ENCODE data around the gene ADGRL1.
A peak's percentile ranks its signal among the peaks of the same experiment; 100 is the strongest.

ADGRL1 gene

DNA sequence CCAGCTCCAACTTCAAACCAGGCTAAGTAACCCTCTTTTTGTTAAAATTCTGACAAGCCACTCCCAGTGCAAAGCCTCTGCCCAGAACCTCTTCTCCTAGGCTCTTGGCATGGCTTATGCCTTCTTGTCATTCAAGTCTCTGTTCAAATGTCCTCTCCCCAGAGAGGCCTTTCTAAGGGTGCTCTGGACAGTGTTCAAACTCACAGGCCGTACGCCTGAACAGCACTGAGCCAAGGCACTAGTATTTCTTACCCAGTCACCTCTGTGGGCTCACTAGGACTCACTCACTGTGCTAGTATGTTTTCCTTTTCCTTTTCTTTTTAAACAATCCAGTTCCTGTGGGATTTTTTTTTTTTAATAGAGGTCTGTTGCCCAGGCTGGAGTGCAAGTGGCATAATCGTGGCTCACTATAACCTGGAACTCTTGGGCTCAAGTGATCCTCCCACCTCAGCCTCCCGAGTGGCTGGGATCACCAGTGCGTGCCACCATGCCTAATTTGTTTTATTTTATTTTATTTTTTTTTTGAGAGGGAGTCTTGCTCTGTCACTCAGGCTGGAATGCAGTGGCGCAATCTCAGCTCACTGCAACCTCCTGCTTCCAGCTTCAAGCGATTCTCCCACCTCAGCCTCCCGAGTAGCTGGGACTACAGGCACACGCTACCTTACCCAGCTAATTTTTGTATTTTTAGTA is 67.2 kb downstream of the ADGRL1 start:
- DNase-seq (ENCODE audit: low spot score), result peak; percentile 57

DNA sequence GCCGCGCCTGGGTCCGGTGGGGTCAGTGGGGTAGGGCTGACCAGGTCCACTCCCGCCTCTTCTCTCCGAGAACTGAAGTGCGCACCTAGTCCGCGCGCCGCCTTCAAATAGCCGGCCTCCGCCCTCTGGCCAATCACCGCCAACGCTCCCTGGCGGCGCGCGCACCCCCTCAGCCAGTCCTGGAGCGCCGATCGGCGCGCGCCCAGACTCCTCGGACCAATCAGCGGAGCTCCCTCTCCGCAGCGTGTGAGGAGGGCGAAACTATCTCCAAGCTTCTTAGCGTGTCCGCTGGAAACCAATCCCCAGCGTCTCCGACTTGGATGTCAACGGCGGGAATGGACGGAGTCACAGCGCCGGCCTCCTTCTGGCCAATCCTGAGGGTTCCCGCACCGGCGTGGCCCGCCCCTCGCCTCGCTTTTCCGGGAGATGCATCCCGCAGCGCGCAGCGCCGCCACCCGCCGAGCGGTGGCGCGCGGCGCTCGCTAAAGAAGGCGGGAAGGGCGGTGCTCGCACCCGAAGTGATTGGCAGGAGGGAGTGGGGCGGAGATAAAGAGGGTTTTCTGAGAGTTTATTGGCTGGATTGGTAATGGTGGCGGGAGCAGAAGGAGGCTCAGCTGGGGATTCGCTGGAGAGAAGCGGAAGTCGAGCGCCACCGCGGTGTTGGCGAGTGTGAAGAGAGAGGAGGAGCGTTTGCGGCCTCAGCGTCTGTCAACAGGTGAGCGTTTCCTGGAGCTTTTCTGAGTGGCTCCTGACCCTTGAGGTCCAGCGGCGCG is 69.3 kb downstream of the ADGRL1 start, which contains the start of gene ASF1B:
ASF1B (minus strand) TSS at position 81 of the 773 bp plus-strand sequence. CDS start 133 bp downstream, outside the sequence.
- peak; percentile 100 for DNase-seq (ENCODE audit: low spot score)

DNA sequence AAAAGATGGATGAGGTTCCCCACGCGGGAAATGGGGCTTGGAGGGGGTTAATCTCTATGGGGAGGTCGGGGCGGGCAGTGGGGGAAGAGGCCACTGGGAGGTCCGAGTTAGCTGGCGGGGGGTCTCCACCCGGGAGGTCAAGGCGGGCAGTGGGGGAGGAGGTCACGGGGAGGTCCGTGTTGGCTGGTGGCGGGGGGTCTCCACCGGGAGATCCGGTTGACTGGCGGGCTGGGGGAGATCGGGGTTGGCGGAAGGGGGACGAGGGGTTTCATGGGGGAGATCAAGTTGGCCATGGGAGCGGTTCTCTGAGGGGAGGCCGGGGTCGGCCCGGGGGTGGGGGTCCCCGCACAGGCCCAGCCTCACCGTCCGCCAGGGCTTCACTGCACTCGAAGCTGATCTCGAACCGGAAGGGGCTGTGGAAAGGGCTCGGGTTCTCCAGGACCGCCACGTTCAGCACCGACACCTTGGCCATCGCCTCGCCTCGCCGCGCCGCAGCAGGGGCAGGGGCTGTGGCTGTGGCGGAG is 69.9 kb downstream of the ADGRL1 start:
- no peak for DNase-seq (ENCODE audit: low spot score)

DNA sequence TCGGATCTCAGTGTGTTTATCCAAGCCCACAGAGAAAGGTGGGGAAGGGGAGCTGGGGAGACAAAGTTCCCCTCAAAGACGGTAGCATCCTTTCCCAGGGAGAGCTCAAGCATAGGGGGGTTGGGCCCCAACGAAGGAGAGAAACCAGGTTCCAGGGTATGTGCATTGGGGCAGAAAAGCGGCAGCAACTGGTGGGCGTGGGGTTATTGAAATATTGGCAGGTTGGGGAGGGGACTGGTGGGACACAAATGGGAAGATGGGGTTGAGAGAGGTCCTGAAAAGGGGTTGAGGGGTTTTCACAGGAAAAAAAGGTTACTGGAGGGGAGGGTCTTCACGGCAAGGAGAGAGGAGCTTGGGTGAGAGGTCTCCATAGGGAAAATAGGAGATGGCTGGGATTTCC is 70.6 kb downstream of the ADGRL1 start:
- no peak for DNase-seq (ENCODE audit: low spot score)

DNA sequence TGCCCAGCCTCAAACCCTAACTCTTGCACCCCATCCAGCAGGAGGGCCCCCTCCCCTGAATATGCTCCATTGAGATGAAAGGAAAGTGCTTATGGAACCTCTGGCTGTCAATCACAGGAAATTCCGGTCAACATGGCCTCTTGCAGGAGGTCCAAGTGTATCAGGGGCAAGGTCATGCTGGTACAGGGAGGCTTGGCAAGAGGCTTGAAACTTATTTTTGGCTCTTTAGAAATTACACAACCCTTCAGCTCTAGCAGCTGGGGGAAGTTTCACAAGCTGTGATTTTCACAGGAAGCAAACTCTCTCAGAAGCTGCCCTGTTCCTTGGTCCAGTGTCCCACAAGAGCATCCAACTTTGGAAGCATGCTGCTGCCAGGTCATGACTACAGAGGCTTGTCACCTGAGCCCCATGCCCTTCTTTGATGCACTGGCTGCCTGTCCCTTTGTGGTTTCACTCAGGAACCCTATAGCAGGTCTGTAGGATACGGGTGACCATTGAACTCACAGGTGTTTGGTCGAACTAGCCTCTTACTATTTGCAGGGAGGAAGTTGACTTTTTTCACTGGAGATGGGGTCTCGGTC is 78.0 kb downstream of the ADGRL1 start:
- peak; percentile 42 for DNase-seq (ENCODE audit: low spot score)

DNA sequence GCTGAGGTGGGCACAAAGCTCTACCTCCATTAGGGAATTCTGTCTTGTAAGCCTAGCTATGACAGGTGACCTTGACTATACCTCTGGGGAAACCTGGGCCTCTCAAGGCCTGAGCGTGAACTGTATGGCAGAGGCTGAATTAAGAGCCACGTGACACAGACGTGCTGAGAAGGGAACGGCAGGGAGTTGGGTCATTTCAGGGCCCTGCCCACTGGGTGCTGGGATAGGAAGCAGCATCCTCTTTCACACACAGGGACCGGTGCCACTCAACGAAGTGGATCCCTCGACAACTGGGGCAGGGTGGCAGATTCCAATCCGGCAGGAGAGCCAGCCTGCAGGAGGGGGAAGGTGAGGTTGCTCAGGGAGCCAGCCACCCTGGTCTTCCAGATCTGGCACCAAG is 78.8 kb downstream of the ADGRL1 start:
- no peak for DNase-seq (ENCODE audit: low spot score)

DNA sequence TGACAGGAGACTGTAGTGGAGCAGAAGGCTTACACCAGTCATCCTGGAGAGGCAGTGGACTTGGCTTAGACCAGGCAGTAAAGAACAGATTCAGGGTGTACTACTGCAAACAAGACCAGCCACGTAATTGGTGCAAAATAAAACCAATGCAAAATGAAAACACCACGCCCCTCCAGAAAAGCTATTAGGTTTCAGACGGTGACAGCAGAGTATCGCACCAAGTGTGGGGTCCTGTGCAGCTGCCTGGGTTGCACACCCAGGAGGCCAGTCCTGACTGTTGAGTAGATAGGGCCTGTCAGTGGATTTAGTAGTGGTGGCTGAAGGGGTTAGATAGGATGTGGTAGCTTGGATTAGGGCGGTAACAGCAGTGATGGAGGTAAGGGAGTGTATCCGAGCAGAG is 83.0 kb downstream of the ADGRL1 start:
- no peak for DNase-seq (ENCODE audit: low spot score)

DNA sequence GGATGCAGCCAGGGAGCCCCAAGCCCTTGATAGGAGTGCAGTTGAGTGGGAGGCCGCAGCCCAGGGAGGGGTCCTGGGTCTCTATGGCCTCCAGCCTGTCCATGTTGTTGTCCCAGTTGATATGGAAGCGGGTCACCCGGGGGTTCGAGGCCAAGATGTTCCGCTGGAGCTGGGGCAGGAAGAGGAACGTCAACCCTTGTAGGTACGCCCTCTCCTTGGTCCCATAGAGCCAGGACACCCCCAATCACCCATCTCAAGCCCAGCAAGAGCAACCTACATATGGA is 85.5 kb downstream of the ADGRL1 start:
- no peak for DNase-seq (ENCODE audit: low spot score)

DNA sequence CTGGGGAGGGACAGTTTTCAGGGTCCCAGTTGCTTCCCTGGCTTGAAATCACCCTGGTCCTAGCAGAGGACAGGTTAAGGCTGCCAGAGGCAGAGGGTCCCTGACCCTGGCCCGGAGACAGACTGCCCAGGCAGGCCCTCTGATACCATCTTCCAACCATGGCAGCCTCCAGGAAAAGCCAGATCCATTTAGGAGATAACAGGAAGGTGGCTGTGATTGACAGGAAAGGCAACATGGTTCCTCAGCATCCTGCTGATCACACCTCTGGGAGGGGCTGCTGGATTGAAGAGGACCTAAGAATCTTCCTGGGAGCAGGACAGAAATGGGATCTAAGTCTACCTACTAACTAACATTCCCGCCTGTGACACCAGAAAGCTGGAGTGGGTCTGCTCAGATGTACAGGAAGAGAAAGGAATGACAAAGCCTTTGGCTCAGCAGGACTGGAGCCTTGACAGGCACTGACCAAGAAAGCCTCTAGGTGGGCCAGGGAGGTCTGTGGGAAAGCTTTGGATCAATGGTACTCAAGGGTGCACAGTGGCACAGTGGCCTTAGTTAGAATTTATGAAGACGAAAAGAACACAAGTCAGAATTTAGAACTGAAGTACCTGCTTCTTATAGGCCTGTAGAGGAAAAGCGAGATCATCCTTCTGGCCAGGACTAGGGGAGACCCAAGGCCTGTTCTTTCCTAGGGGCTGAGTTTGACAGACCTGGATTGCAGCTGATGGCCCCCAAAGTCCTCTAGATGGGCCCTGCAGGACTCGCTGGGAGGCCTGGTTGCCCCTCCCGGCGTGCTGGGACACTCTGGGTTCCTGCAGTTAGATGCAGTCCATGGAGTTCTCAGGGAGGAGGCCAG is 86.1 kb downstream of the ADGRL1 start:
- no peak for DNase-seq (ENCODE audit: low spot score)

DNA sequence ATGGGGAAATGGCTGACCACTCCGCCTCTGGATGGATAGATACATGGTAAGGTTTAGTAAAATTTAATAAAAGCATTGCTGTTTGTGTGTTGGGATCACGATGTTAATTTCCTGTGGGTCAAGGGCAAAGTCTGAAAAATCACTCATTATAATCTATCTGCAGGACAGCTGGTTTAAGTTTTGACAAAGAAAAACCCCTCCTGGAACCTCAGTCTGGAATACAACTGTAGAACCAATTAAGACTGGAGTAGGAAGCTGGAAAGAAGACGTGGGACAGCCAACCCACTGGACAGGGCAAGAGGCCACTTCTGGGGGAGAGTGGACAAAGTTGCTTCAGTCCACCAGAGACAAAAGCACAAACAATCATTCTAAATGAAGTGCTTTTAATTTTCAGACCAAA is 86.8 kb downstream of the ADGRL1 start:
- no peak for DNase-seq (ENCODE audit: low spot score)

DNA sequence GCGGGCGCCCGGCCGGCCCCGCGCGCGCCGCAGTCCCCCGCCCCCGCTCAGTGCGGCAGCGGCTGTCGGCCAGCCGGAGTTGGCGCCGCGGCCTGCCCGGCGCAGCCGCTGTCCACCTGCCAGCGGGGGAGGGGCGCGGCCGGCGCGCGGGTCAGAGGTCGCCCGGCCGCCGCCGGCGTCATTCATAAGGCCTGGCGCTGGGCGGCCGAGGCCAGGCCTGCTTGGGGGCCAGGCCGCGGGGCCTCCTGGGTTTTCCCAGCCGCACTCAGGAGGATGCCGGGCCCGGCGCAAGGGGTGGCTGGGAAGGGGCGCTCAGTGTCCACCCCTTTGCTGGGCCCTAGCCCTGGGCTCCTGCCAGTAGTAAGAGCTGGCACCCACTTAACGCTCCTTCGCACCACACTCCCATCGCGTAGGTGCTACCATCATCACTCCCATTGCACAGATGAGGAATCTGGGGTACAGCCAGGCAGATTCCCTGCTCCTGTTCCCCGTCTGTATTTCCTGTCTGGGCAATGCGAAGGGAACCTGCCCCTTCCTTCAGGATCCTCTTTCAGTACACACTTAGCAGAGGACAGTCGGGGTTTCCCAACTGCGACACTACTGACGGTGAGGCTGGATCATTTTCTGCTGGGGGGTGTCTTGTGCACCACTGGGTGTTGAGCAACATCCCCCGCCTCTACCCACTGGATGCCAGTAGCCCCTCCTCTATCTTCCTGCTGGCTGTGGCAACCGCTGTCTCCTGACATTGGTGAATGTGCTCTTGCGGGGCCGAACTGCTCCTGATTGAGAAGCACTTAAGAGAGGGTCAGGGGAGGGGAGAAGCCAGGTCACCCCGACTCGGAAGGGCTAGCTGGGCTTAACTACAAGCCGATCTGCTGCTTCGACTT is 87.6 kb downstream of the ADGRL1 start:
- peak; percentile 83 for DNase-seq (ENCODE audit: low spot score)

DNA sequence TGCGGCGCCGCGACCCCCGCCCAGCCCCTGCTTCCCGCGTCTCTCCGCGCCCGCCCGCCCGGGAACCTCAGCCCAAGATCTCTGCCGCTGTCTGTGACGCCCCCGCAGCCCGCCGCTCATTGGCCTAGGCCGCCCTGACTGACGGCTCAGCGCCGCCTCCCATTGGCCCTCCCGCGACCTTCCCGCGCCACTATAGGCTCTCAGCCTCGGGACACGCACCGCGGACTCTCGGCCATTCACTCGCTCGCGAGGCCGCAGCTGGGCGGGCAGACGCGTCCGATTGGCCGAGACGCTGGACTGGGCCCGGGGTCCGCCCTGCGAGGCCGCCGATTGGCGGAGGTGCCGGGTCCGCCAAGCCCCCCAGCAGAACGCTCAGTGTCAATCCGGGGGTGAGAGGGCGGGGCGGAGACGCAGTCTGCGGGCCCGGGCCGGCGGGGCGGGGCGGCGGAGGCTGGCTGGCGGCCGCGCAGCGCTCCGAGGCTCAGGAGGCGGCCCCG is 88.3 kb downstream of the ADGRL1 start, which contains the start of gene PRKACA:
PRKACA (minus strand) TSS at position 95 of the 497 bp plus-strand sequence. CDS start 215 bp downstream, outside the sequence.
- DNase-seq (ENCODE audit: low spot score), result peak; percentile 99

DNA sequence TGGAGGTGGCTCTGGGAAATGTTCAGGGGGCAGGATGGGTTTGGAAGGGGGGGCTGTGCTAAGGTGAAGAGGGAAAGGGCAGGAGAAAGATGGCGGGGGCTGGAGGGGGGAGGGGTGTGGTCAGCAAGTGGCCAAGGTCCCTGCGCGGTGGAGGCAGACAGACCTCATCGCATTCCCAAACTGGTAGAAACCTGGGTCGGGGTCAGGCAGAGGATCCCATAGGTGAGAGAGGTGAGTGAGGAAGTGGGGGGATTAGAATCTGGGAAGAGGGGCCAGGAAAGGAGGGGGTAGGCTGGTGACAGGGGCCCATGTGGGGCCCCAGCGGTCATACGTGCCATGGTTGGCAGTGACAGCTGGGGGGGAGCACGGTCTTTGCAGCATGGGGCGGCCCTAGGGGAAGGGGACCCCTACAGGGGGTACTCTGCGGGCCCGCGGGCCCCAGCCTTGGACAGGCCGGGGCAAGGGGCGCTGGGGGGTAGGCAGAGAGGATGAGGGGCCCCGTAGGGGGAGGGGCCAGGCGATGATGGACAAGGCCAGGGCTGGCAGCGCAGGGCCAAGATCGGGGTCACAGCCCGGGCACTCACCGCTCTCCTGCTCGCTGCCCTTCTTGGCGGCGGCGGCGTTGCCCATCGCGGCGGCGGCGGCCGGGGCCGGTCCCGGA is 88.9 kb downstream of the ADGRL1 start:
- no peak for DNase-seq (ENCODE audit: low spot score)

DNA sequence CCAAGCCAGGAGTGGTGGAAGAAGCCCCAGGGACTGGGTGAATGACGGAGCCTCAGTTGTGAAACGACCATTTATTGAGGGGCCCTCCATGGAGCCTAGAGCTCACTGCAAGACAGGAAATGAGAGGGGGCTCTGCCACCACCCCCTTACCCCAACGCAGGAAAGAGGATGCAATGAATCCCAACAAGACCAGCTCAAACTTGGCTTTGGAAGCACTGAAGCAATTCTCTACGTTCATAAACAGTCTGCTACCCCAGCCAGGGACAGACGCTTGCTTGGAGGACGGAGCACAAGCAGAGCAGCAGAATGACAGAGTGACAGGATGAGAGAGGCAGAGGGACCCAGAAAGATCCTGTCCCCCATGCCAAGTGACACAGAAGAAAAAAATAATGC is 89.4 kb downstream of the ADGRL1 start:
- DNase-seq (ENCODE audit: low spot score), result no peak

DNA sequence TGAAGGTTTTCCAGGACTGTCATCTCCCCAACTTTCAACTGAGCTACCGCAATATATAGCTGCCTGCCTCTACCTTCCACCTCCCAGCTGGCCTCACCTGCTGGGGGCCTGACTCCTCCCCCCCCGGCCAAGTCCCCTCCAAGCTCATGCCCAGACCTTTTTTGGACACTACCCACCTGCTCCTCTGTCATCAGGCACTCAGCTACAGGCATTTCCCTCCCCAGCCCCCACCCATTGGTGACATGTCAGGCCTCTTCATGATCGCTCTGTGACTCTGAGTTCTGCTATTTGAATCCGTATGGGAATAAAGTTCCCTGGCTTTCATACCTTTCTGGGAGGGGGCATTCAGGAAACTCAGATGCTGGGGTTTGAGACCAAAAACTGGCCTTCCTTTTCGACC is 90.2 kb downstream of the ADGRL1 start:
- DNase-seq (ENCODE audit: low spot score), result no peak

DNA sequence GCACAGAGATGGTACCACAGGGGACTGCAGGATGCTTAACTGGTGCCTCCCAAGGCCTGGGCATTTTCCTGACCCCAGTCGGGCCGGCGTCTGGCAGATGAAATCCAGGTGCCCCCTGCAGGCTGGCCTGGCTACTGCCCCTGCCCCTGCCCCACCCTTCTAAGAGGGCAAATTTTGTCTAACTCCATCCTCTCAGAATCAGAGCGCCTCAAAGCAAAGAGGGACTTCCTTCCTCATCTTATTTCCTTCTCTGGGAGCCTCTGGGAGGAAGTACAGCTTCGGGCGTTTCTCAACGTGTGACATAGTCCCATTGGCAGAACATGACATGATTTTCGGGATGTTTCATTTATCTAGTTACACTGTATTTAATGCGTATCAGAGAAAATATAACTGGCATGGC is 91.1 kb downstream of the ADGRL1 start:
- peak; percentile 48 for DNase-seq (ENCODE audit: low spot score)

DNA sequence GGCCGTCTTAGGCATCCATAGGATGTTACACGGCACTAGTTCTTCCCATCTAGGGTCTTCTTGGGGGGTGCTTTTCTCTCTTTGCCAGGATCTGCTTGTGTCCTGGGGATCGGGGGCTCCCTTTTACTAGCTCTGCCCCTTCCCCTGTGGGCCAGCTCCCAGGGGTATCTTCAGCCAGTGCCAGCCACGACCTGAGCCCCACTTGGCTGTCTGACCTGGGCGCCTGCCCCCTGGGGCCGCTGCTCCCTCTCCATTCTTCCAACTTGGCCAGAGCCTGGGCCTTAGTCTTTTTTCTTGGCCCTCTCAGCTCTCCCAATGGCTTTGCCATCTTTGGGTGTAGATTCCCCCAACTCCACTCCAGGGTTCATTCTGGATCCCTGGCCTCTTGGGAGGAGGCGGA is 91.5 kb downstream of the ADGRL1 start:
- DNase-seq (ENCODE audit: low spot score), result no peak

DNA sequence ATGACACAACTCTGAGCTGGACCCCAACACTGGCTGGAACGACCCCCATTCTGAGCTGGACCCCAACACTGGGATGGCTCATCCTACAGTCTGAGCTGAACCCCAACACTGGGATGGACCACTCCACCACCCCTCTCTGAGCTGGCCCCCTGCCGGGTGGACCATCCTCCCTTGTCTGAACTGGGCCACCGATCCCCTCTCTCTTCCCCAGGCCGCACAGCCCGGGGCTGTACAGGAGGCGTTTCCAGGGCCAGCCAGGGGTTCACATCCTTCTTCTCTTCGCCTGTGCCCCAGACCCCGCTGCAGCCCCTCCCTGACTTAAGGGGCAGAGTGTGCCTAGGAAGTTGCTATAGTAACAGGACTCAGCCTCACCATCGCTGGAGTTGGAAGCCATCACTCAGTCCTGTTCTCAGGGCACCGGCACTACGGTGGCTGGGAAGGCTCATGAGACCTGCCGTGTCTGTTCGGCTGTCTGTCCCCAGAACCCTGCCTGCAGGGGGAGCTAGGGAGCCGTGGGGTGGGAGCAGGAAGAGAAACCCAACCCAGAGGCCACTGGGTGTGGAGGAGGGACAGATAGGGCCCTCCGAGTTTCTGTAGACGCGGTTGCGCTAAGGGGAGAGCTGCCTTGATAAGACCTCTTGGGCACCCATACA is 92.1 kb downstream of the ADGRL1 start:
- DNase-seq (ENCODE audit: low spot score), result no peak

DNA sequence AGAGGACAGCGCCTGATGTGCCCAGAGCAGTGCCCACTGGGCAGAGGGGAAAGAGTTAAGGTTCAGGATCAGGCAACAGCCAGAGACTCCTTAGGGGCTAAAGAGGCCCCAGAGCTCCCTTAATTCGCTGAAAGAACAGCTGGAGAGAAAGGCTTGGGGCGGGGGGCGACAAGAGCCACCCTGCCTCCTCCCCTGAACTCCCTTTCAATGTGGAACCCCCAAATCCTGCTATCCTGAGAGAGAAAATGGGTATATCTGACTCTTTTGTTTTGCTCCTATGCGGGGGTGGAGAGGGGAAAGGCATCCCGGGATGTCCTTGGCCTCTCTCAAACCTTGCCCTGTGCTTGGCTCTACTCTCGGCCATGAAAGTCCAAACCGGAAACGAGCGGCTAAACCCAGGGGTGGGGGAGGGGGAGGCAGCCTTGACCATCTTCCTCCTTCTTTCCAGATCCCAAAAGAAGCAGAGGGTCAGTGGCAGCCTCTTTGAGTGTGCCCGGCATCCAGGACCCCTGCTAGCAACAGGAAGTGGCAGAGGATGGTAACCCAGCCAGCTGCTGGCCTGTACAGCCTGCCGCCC is 93.1 kb downstream of the ADGRL1 start:
- no peak for DNase-seq (ENCODE audit: low spot score)
